Stimulated activated CD8-positive, alpha-beta memory T cell treated with anti-CD3 and anti-CD28 coated beads, Interleukin-4, amount 100 ng/mL, for 24 hours (primary cell): Measurements from ENCODE around the gene PCBP2.

Experiments used
- DNase-seq: peaks from one replicate; pipeline ENCODE4 v3.0.0-alpha.2; 2020; ENCODE audit warnings: low read depth

The PCBP2 gene

GRCh38 chr12:53510181-53510812 is 58.4 kb downstream of the PCBP2 start:
- no peak for DNase-seq

- DNase-seq = no peak
These were observed 62.0 kb downstream of the PCBP2 start for GRCh38 chr12:53513712-53514410.

- no peak for DNase-seq
These were observed 62.9 kb downstream of the PCBP2 start for GRCh38 chr12:53514628-53515290.

GRCh38 chr12:53515291-53515680 is 63.4 kb downstream of the PCBP2 start:
- no peak for DNase-seq

GRCh38 chr12:53516758-53517455 is 65.0 kb downstream of the PCBP2 start:
- DNase-seq = no peak

GRCh38 chr12:53518381-53518780 is 66.5 kb downstream of the PCBP2 start:
- DNase-seq = no peak

GRCh38 chr12:53523131-53523530 is 71.2 kb downstream of the PCBP2 start:
- DNase-seq = no peak

- DNase-seq = no peak
These were observed 72.6 kb downstream of the PCBP2 start for GRCh38 chr12:53524476-53524875.

- no peak for DNase-seq
These were observed 78.2 kb downstream of the PCBP2 start for GRCh38 chr12:53530061-53530460.
